Activated T-cell treated with anti-CD3 and anti-CD28 coated beads for 24 hours (primary cell): ENCODE results near the gene TMEM256.

Source experiments
- DNase-seq: peaks from one replicate; pipeline ENCODE4 v3.0.0-alpha.2; 2020; ENCODE audit warnings: low read depth

TMEM256 gene

GRCh38 chr17:7429722-7430121 lies 25.8 kb upstream of the TMEM256 start:
- no peak for DNase-seq

- DNase-seq = no peak
These were observed 24.7 kb upstream of the TMEM256 start, which contains the start of gene SPEM3 for GRCh38 chr17:7428557-7428956. TSS of gene SPEM3 (plus strand) at chr17:7428857. CDS start at chr17:7428903, 46 bp downstream.

- no peak for DNase-seq
These were observed 23.7 kb upstream of the TMEM256 start for GRCh38 chr17:7427549-7427948.

GRCh38 chr17:7426896-7427489 lies 23.1 kb upstream of the TMEM256 start:
- no peak for DNase-seq

- no peak for DNase-seq
These were observed 22.4 kb upstream of the TMEM256 start for GRCh38 chr17:7426203-7426863.

- DNase-seq = no peak
These were observed 21.9 kb upstream of the TMEM256 start for GRCh38 chr17:7425756-7426155.

- DNase-seq = no peak
These were observed 21.4 kb upstream of the TMEM256 start, which contains the start of gene SPEM2 for GRCh38 chr17:7425316-7425715. TSS of gene SPEM2 (plus strand) at chr17:7425616. CDS start at chr17:7425689, 73 bp downstream.

GRCh38 chr17:7423679-7424078 lies 19.8 kb upstream of the TMEM256 start:
- DNase-seq = no peak

- DNase-seq = no peak
These were observed 17.3 kb upstream of the TMEM256 start for GRCh38 chr17:7421186-7421585.

GRCh38 chr17:7419819-7420610 lies 16.1 kb upstream of the TMEM256 start, which contains the start of gene SPEM1:
TSS of gene SPEM1 (plus strand) at chr17:7420324. CDS start at chr17:7420385, 61 bp downstream.
- no peak for DNase-seq

- no peak for DNase-seq
These were observed 14.7 kb upstream of the TMEM256 start for GRCh38 chr17:7418472-7419152.

GRCh38 chr17:7417056-7417655 lies 13.3 kb upstream of the TMEM256 start:
- DNase-seq = no peak

- no peak for DNase-seq
These were observed 12.4 kb upstream of the TMEM256 start for GRCh38 chr17:7416323-7416722.

- DNase-seq = no peak
These were observed 11.9 kb upstream of the TMEM256 start for GRCh38 chr17:7415784-7416183.

- no peak for DNase-seq
These were observed 10.9 kb upstream of the TMEM256 start for GRCh38 chr17:7414837-7415236.

GRCh38 chr17:7413346-7413985 lies 9.6 kb upstream of the TMEM256 start:
- DNase-seq = no peak

- DNase-seq = no peak
These were observed 7.5 kb upstream of the TMEM256 start for GRCh38 chr17:7411427-7411750.

GRCh38 chr17:7410634-7411426 lies 6.9 kb upstream of the TMEM256 start:
- DNase-seq = no peak

GRCh38 chr17:7409716-7410115 lies 5.8 kb upstream of the TMEM256 start:
- DNase-seq = no peak

- DNase-seq = no peak
These were observed 5.0 kb upstream of the TMEM256 start for GRCh38 chr17:7408863-7409262.

GRCh38 chr17:7408252-7408727 lies 4.4 kb upstream of the TMEM256 start:
- no peak for DNase-seq
